Skeletal muscle satellite cell (primary cell): ENCODE data around the gene FPR3.

Experiments
- H3K27me3 ChIP-seq: 2 replicates; pipeline ENCODE4 v1.7.0; 2013; ENCODE audit warnings: low read length; ENCODE audit not compliant: control insufficient read depth, insufficient read depth
- H3K36me3 ChIP-seq: 2 replicates; pipeline ENCODE4 v1.7.0; 2013; ENCODE audit warnings: mild to moderate bottlenecking, control low read depth, low read length; ENCODE audit not compliant: insufficient read depth
- H3K4me1 ChIP-seq: 2 replicates; pipeline ENCODE4 v1.7.0; 2013; ENCODE audit warnings: low read length; ENCODE audit not compliant: control insufficient read depth, insufficient read depth
- H3K4me2 ChIP-seq: 2 replicates; pipeline ENCODE4 v1.7.0; 2013; ENCODE audit warnings: mild to moderate bottlenecking, low read length
- H3K4me3 ChIP-seq: 2 replicates; pipeline ENCODE4 v1.7.0; 2013; ENCODE audit warnings: low read length
- H3K9ac ChIP-seq: 2 replicates; pipeline ENCODE4 v1.7.0; 2013; ENCODE audit warnings: mild to moderate bottlenecking, low read depth, low read length, moderate library complexity
- H3K9me3 ChIP-seq: replicated peaks from 2 replicates; pipeline ENCODE4 v1.7.0; 2013; ENCODE audit warnings: mild to moderate bottlenecking, control low read depth, low read length

FPR3 gene

GRCh38 chr19:51784922-51785690 is 9.9 kb upstream of the FPR3 start:
- Histone ChIP-seq H3K9ac (no peak overlapping the region), H3K36me3 (no peaks in the 10 kb centered on the region), H3K4me1 (no peaks in the 10 kb centered on the region)

GRCh38 chr19:51786646-51787494 is 8.1 kb upstream of the FPR3 start:
- Histone ChIP-seq H3K9me3 (no peaks in the 10 kb centered on the region), H3K36me3 (no peaks in the 10 kb centered on the region), H3K27me3 (no peaks in the 10 kb centered on the region), H3K4me1 (no peaks in the 10 kb centered on the region), H3K4me2 (no peak overlapping the region), H3K9ac (no peak overlapping the region), H3K4me3 (no peak overlapping the region)

More at GRCh38 chr19:51784922-51785690, 9.9 kb upstream of the FPR3 start:
- peak overlapping the region; percentile 34 for H3K4me2 ChIP-seq
- no peak overlapping the region for H3K4me3 ChIP-seq
- H3K27me3 ChIP-seq = peaks cover 6% of the 10 kb centered on the region
- no peaks in the 10 kb centered on the region for H3K9me3 ChIP-seq

- no peaks in the 10 kb centered on the region for H3K27me3 ChIP-seq
- H3K4me1 ChIP-seq = no peaks in the 10 kb centered on the region
These were observed 6.9 kb upstream of the FPR3 start for GRCh38 chr19:51788029-51788428.

GRCh38 chr19:51789061-51789795 is 5.7 kb upstream of the FPR3 start:
- Histone ChIP-seq H3K4me2 (no peak overlapping the region), H3K27me3 (no peaks in the 10 kb centered on the region), H3K9ac (no peak overlapping the region), H3K9me3 (no peaks in the 10 kb centered on the region), H3K4me3 (no peak overlapping the region), H3K36me3 (no peaks in the 10 kb centered on the region), H3K4me1 (no peaks in the 10 kb centered on the region)

More at GRCh38 chr19:51788029-51788428, 6.9 kb upstream of the FPR3 start:
- H3K36me3 ChIP-seq = no peaks in the 10 kb centered on the region
- no peaks in the 10 kb centered on the region for H3K9me3 ChIP-seq
- H3K4me2 ChIP-seq = no peak overlapping the region
- H3K9ac ChIP-seq = no peak overlapping the region
- H3K4me3 ChIP-seq = no peak overlapping the region

GRCh38 chr19:51792932-51793331 is 2.0 kb upstream of the FPR3 start:
- Histone ChIP-seq H3K27me3 (no peaks in the 10 kb centered on the region), H3K36me3 (no peaks in the 10 kb centered on the region), H3K4me2 (no peak overlapping the region), H3K9ac (no peak overlapping the region), H3K9me3 (no peaks in the 10 kb centered on the region), H3K4me3 (no peak overlapping the region), H3K4me1 (no peaks in the 10 kb centered on the region)

GRCh38 chr19:51793994-51794393 is 963 bp upstream of the FPR3 start:
- Histone ChIP-seq H3K36me3 (no peaks in the 10 kb centered on the region), H3K9me3 (no peaks in the 10 kb centered on the region), H3K4me3 (no peak overlapping the region), H3K27me3 (no peaks in the 10 kb centered on the region), H3K4me1 (peaks cover 2% of the 10 kb centered on the region), H3K9ac (no peak overlapping the region), H3K4me2 (no peak overlapping the region)

- H3K9me3 ChIP-seq = no peaks in the 10 kb centered on the region
- no peaks in the 10 kb centered on the region for H3K36me3 ChIP-seq
- no peak overlapping the region for H3K9ac ChIP-seq
- no peaks in the 10 kb centered on the region for H3K27me3 ChIP-seq
- H3K4me1 ChIP-seq = peaks cover 10% of the 10 kb centered on the region
- H3K4me3 ChIP-seq = no peak overlapping the region
- no peak overlapping the region for H3K4me2 ChIP-seq
These were observed 1.3 kb downstream of the FPR3 start for GRCh38 chr19:51796195-51796679.

GRCh38 chr19:51797480-51797879 is 2.5 kb downstream of the FPR3 start:
- H3K9me3 ChIP-seq = no peaks in the 10 kb centered on the region
- no peaks in the 10 kb centered on the region for H3K36me3 ChIP-seq
- no peak overlapping the region for H3K4me2 ChIP-seq
- H3K4me3 ChIP-seq = no peak overlapping the region
- peaks cover 10% of the 10 kb centered on the region for H3K4me1 ChIP-seq
- no peak overlapping the region for H3K9ac ChIP-seq
- H3K27me3 ChIP-seq = no peaks in the 10 kb centered on the region

- peaks cover 10% of the 10 kb centered on the region for H3K4me1 ChIP-seq
- H3K9ac ChIP-seq = no peak overlapping the region
- H3K9me3 ChIP-seq = no peaks in the 10 kb centered on the region
- H3K36me3 ChIP-seq = no peaks in the 10 kb centered on the region
- H3K27me3 ChIP-seq = no peaks in the 10 kb centered on the region
- no peak overlapping the region for H3K4me3 ChIP-seq
- no peak overlapping the region for H3K4me2 ChIP-seq
These were observed 3.1 kb downstream of the FPR3 start for GRCh38 chr19:51798062-51798461.

- H3K9me3 ChIP-seq = no peaks in the 10 kb centered on the region
- no peaks in the 10 kb centered on the region for H3K27me3 ChIP-seq
- H3K9ac ChIP-seq = peak overlapping the region; percentile 23
- H3K4me1 ChIP-seq = peaks cover 10% of the 10 kb centered on the region
- H3K4me2 ChIP-seq = peak overlapping the region; percentile 70
- no peaks in the 10 kb centered on the region for H3K36me3 ChIP-seq
- H3K4me3 ChIP-seq = peak overlapping the region; percentile 25
These were observed 4.2 kb downstream of the FPR3 start for GRCh38 chr19:51799034-51799773.
